Esophagus muscularis mucosa (tissue), 3 donors: ENCODE results near the gene KLK2.

Source experiments
- POLR2A ChIP-seq: fragments of 450-650 bp; IDR thresholded peaks from one replicate; pipeline ENCODE4 v1.6.1; 2017; ENCODE audit warnings: antibody characterized with exemption, moderate library complexity, mild to moderate bottlenecking, low read depth
- TF ChIP-seq, protein P1 (sequence below), 3 experiments: fragments of 200-600 bp in 2 of 3; fragments of 450-650 bp in 1 of 3; sonication (generic) in 2 of 3; IDR thresholded peaks; one replicate each; pipeline ENCODE4 v1.5.1; 2017 to 2019; ENCODE audit warnings: antibody characterized with exemption in 3 of 3, mild to moderate bottlenecking in 2 of 3, moderate library complexity in 1 of 3

DNA sequence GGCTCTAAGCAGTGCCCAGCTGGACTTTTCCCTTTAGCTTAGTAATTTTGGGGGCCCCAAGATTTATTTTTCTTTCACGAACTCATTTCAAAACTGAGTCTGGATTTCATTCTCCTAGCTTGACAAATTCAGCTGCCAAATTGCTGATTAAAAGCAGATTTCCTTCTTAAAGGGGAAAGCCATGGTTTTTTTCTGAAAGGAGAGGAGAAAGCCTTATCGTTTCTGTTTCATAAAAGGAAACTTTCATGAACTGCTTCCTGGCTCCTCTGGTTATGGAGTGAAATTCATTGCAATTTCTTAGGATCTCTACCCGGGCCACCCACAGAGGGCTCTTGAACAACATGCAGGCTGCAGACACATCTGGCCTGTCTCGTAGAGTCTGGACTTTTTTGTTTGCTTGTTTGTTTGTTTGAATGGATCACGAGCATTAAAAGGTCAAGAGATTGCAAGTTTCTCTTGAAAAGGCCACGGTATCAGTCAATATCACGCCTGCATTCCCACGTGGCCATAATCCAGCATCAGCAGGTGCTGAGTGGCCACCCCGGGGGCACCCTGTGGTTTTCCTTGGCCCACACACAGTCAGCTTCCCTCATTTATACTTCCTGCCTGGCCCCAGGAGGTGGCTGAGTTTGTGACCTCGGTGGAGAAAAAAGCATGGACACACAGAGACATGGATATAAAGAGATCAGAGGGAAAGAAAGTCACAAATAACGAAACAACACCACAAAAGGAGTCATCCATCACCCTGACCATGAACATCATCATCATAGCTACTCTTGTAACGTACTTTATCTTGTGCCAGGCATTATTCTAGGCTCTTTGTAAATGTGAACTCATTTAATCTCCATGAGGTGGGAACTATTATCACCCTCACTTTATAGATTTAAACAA, 48.4 kb downstream of the KLK2 start:
- TF ChIP-seq POLR2A = no peak
- TF ChIP-seq, protein P1, sequence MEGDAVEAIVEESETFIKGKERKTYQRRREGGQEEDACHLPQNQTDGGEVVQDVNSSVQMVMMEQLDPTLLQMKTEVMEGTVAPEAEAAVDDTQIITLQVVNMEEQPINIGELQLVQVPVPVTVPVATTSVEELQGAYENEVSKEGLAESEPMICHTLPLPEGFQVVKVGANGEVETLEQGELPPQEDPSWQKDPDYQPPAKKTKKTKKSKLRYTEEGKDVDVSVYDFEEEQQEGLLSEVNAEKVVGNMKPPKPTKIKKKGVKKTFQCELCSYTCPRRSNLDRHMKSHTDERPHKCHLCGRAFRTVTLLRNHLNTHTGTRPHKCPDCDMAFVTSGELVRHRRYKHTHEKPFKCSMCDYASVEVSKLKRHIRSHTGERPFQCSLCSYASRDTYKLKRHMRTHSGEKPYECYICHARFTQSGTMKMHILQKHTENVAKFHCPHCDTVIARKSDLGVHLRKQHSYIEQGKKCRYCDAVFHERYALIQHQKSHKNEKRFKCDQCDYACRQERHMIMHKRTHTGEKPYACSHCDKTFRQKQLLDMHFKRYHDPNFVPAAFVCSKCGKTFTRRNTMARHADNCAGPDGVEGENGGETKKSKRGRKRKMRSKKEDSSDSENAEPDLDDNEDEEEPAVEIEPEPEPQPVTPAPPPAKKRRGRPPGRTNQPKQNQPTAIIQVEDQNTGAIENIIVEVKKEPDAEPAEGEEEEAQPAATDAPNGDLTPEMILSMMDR (IDR thresholded peaks at IDR 0.05) = no peak
